WTC11 (cell line): ENCODE data around the gene SRRM2. TPM values are rescaled to one million over a fixed set of nuclear protein-coding genes. Genes with fewer than 3 reads are reported as not detected.

Source experiments
- ATAC-seq: fragments of 200-7000 bp; cut with Tn5 transposase; 2 replicates; pipeline ENCODE4 v1.10.0; 2021; ENCODE audit warnings: mild to moderate bottlenecking, moderate library complexity
- CTCF ChIA-PET: fragments of 300-600 bp; sonication (Branson Sonifier 250); formaldehyde crosslinking; loops from one replicate; lab custom pipeline; 2021; ENCODE audit warnings: antibody characterized with exemption; lab: Charles Lee
- POLR2A ChIA-PET: fragments of 350-600 bp; sonication (Branson Sonifier 250); formaldehyde crosslinking; loops from one replicate; lab custom pipeline; 2021; ENCODE audit warnings: antibody characterized with exemption; lab: Charles Lee
- DNase-seq: peaks from one replicate; pipeline ENCODE4 v3.0.0; 2021; ENCODE audit warnings: low spot score
- H3K27ac Mint-ChIP-seq: 2 replicates; pipeline ENCODE4 v1.8.0; 2021; ENCODE audit warnings: mixed read lengths
- H3K27me3 Mint-ChIP-seq: 2 replicates; pipeline ENCODE4 v1.8.0; 2021; ENCODE audit warnings: low read depth, mild to moderate bottlenecking, moderate library complexity, mixed read lengths
- H3K36me3 Mint-ChIP-seq: 2 replicates; pipeline ENCODE4 v1.8.0; 2021; ENCODE audit warnings: mixed read lengths
- H3K4me1 Mint-ChIP-seq: 2 replicates; pipeline ENCODE4 v1.8.0; 2022; ENCODE audit warnings: mixed read lengths
- H3K4me3 Mint-ChIP-seq: 2 replicates; pipeline ENCODE4 v1.8.0; 2021; ENCODE audit warnings: mild to moderate bottlenecking, moderate library complexity, mixed read lengths
- H3K9me3 Mint-ChIP-seq: 2 replicates; pipeline ENCODE4 v1.8.0; 2021; ENCODE audit warnings: mixed read lengths
- CBFB ChIP-seq: sonication (generic); formaldehyde crosslinking; IDR thresholded peaks from 2 replicates; pipeline ENCODE4 v1.8.1; 2022; ENCODE audit warnings: mild to moderate bottlenecking, low read depth, missing genetic modification reagents
- FOXK1 ChIP-seq: sonication (generic); formaldehyde crosslinking; IDR thresholded peaks from 2 replicates; pipeline ENCODE4 v1.8.0; 2022; ENCODE audit warnings: mild to moderate bottlenecking, moderate library complexity, missing genetic modification reagents
- FOXP1 ChIP-seq: sonication (generic); formaldehyde crosslinking; IDR thresholded peaks from 2 replicates; pipeline ENCODE4 v1.8.0; 2022; ENCODE audit warnings: missing genetic modification reagents, mild to moderate bottlenecking, moderate library complexity, borderline replicate concordance
- GTF2I ChIP-seq: fragments of 250-450 bp; sonication (Bioruptor Pico); conservative IDR thresholded peaks from 2 replicates; pipeline ENCODE4 v1.4.0; 2021; ENCODE audit warnings: mild to moderate bottlenecking
- IRF2 ChIP-seq: sonication (generic); formaldehyde crosslinking; IDR thresholded peaks from 2 replicates; pipeline ENCODE4 v1.8.0; 2022; ENCODE audit warnings: low read depth, missing genetic modification reagents, borderline replicate concordance
- MXD4 ChIP-seq: fragments of 250-450 bp; sonication (Bioruptor Pico); IDR thresholded peaks from 2 replicates; pipeline ENCODE4 v1.8.0; 2021; ENCODE audit warnings: mild to moderate bottlenecking, moderate library complexity, borderline replicate concordance
- MYBL2 ChIP-seq: sonication (generic); formaldehyde crosslinking; IDR thresholded peaks from 2 replicates; pipeline ENCODE4 v1.8.1; 2023; ENCODE audit warnings: mild to moderate bottlenecking, moderate library complexity, missing genetic modification reagents
- RORB ChIP-seq: fragments of 250-450 bp; sonication (Bioruptor Pico); IDR thresholded peaks from 2 replicates; pipeline ENCODE4 v1.9.0; 2021; ENCODE audit warnings: mild to moderate bottlenecking
- TCF7 ChIP-seq: sonication (generic); formaldehyde crosslinking; IDR thresholded peaks from 2 replicates; pipeline ENCODE4 v1.8.0; 2022; ENCODE audit warnings: mild to moderate bottlenecking, low read depth, missing genetic modification reagents, moderate library complexity
- ZNF396 ChIP-seq: fragments of 250-450 bp; sonication (Bioruptor Pico); IDR thresholded peaks from 2 replicates; pipeline ENCODE4 v1.8.0; 2021; ENCODE audit warnings: mild to moderate bottlenecking, moderate library complexity, borderline replicate concordance
- total RNA-seq: library from RNA; stranded (reverse); gene quantifications from 3 replicates; pipeline ENCODE4 v1.2.3, GENCODE V29; 2021
- TF ChIP-seq, protein P1 (sequence below): sonication (generic); formaldehyde crosslinking; IDR thresholded peaks from 2 replicates; pipeline ENCODE4 v1.8.0; 2023; ENCODE audit warnings: missing genetic modification reagents, mild to moderate bottlenecking, borderline replicate concordance
- TF ChIP-seq, protein P2 (sequence below): sonication (generic); formaldehyde crosslinking; IDR thresholded peaks from 2 replicates; pipeline ENCODE4 v1.8.1; 2023; ENCODE audit warnings: mild to moderate bottlenecking, missing genetic modification reagents, borderline replicate concordance
- TF ChIP-seq, protein P3 (sequence below): sonication (generic); formaldehyde crosslinking; IDR thresholded peaks from 2 replicates; pipeline ENCODE4 v1.8.1; 2023; ENCODE audit warnings: mild to moderate bottlenecking, missing genetic modification reagents
- TF ChIP-seq, protein P4 (sequence below): sonication (generic); formaldehyde crosslinking; IDR thresholded peaks from 2 replicates; pipeline ENCODE4 v1.8.1; 2023; ENCODE audit warnings: mild to moderate bottlenecking, moderate library complexity, missing genetic modification reagents
- TF ChIP-seq, protein P5 (sequence below): sonication (generic); formaldehyde crosslinking; IDR thresholded peaks from 2 replicates; pipeline ENCODE4 v1.8.1; 2022; ENCODE audit warnings: low read depth, mild to moderate bottlenecking, moderate library complexity, missing genetic modification reagents, borderline replicate concordance

SRRM2 gene
- total RNA-seq, 1 experiment from 2014 or later: 823 TPM

DNA sequence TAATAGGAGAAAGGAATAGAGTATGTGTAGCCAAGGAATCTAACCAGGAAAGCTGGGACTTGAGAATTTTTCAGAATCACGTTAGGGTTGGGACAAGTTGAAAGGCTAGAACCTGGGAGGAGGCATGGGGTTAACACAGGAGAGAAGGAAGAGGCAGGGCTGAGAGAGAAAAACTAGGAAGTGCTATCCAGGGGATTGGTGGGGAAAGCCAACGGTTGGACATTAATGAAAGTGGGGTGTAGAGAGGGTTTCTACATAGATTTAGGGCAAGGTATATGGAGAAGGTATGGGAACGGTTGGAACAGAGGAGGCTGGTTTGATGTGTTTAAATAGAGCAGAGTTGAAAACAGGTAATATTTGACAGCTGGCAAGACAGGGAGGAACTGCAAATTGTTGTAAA lies 2.7 kb downstream of the SRRM2 start (continued):
- TF ChIP-seq, protein P1, sequence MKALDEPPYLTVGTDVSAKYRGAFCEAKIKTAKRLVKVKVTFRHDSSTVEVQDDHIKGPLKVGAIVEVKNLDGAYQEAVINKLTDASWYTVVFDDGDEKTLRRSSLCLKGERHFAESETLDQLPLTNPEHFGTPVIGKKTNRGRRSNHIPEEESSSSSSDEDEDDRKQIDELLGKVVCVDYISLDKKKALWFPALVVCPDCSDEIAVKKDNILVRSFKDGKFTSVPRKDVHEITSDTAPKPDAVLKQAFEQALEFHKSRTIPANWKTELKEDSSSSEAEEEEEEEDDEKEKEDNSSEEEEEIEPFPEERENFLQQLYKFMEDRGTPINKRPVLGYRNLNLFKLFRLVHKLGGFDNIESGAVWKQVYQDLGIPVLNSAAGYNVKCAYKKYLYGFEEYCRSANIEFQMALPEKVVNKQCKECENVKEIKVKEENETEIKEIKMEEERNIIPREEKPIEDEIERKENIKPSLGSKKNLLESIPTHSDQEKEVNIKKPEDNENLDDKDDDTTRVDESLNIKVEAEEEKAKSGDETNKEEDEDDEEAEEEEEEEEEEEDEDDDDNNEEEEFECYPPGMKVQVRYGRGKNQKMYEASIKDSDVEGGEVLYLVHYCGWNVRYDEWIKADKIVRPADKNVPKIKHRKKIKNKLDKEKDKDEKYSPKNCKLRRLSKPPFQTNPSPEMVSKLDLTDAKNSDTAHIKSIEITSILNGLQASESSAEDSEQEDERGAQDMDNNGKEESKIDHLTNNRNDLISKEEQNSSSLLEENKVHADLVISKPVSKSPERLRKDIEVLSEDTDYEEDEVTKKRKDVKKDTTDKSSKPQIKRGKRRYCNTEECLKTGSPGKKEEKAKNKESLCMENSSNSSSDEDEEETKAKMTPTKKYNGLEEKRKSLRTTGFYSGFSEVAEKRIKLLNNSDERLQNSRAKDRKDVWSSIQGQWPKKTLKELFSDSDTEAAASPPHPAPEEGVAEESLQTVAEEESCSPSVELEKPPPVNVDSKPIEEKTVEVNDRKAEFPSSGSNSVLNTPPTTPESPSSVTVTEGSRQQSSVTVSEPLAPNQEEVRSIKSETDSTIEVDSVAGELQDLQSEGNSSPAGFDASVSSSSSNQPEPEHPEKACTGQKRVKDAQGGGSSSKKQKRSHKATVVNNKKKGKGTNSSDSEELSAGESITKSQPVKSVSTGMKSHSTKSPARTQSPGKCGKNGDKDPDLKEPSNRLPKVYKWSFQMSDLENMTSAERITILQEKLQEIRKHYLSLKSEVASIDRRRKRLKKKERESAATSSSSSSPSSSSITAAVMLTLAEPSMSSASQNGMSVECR (CRISPR knock-in tag): no peak
- no peak for TF ChIP-seq GTF2I (CRISPR knock-in tag)
- TF ChIP-seq RORB (CRISPR knock-in tag): no peak

DNA sequence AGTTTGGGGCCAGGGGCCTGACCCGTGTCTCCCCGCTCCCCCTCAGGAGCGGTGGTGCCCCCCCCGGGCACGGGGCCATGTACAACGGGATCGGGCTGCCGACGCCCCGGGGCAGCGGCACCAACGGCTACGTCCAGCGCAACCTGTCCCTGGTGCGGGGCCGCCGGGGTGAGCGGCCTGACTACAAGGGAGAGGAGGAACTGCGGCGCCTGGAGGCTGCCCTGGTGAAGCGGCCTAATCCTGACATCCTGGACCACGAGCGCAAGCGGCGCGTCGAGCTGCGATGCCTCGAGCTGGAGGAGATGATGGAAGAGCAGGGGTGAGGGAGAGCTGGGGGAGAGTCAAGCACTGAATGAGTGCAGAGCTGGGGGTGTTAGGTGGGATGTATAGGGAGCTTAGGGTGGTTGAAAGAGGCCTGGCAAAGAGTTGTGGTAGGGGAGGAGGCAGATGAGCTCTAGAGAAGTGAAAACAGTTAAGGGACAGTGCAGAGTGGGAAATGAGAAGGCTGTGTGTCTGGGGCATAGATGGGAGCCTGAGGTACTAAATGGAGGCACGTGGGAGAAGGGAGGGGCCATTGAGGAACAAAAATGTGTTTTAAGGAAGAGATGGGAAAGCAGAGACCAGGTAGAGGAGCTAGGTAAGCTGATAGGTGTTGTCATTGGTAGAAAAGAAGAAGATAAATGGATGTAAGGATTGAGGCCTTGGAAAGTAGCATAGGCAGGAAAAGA lies 4.0 kb downstream of the SRRM2 start:
- Mint-ChIP-seq H3K27me3 (no peaks in the 10 kb centered on the region), H3K9me3 (peaks cover 23% of the 10 kb centered on the region)

DNA sequence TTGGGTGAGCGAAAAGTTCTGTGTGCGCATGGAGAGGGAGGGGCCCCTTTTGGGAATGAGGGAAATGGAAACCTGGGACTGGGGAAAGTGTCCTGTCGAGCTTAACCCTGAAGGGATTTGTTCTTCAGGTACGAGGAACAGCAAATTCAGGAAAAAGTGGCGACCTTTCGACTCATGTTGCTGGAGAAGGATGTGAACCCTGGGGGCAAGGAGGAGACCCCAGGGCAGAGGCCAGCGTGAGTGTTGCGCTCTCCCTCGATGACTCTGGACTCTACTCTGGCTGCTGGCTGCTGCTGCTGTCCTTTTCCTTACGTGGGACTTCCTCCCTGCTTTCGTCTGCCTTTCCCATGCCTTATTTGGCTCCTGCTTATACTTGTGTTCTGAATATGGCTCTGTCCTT lies 4.9 kb downstream of the SRRM2 start:
- peaks cover 32% of the 10 kb centered on the region for H3K9me3 Mint-ChIP-seq
- H3K36me3 Mint-ChIP-seq: peaks cover 86% of the 10 kb centered on the region
- ATAC-seq: no peak
- no peak overlapping the region for H3K4me3 Mint-ChIP-seq
- peak overlapping the region; percentile 18; the same call in 1 of the 2 replicates for H3K27ac Mint-ChIP-seq
- H3K4me1 Mint-ChIP-seq: peaks cover 25% of the 10 kb centered on the region
- TF ChIP-seq TCF7 (CRISPR knock-in tag) (no peak), FOXP1 (no peak), CBFB (CRISPR knock-in tag) (no peak), IRF2 (CRISPR knock-in tag) (no peak), FOXK1 (no peak)
- TF ChIP-seq, protein P2, sequence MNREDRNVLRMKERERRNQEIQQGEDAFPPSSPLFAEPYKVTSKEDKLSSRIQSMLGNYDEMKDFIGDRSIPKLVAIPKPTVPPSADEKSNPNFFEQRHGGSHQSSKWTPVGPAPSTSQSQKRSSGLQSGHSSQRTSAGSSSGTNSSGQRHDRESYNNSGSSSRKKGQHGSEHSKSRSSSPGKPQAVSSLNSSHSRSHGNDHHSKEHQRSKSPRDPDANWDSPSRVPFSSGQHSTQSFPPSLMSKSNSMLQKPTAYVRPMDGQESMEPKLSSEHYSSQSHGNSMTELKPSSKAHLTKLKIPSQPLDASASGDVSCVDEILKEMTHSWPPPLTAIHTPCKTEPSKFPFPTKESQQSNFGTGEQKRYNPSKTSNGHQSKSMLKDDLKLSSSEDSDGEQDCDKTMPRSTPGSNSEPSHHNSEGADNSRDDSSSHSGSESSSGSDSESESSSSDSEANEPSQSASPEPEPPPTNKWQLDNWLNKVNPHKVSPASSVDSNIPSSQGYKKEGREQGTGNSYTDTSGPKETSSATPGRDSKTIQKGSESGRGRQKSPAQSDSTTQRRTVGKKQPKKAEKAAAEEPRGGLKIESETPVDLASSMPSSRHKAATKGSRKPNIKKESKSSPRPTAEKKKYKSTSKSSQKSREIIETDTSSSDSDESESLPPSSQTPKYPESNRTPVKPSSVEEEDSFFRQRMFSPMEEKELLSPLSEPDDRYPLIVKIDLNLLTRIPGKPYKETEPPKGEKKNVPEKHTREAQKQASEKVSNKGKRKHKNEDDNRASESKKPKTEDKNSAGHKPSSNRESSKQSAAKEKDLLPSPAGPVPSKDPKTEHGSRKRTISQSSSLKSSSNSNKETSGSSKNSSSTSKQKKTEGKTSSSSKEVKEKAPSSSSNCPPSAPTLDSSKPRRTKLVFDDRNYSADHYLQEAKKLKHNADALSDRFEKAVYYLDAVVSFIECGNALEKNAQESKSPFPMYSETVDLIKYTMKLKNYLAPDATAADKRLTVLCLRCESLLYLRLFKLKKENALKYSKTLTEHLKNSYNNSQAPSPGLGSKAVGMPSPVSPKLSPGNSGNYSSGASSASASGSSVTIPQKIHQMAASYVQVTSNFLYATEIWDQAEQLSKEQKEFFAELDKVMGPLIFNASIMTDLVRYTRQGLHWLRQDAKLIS: no peak
- DNase-seq: no peak
- H3K27me3 Mint-ChIP-seq: no peaks in the 10 kb centered on the region
- POLR2A ChIA-PET: no interaction called here
- CTCF ChIA-PET: no interaction called here

More for the DNA sequence above, 4.0 kb downstream of the SRRM2 start:
- ATAC-seq (no peak), DNase-seq (no peak)
- POLR2A ChIA-PET: no interaction called here
- Mint-ChIP-seq H3K4me3 (no peak overlapping the region), H3K36me3 (peaks cover 77% of the 10 kb centered on the region), H3K27ac (peak overlapping the region; percentile 12), H3K4me1 (peaks cover 27% of the 10 kb centered on the region)
- TF ChIP-seq, protein P3, sequence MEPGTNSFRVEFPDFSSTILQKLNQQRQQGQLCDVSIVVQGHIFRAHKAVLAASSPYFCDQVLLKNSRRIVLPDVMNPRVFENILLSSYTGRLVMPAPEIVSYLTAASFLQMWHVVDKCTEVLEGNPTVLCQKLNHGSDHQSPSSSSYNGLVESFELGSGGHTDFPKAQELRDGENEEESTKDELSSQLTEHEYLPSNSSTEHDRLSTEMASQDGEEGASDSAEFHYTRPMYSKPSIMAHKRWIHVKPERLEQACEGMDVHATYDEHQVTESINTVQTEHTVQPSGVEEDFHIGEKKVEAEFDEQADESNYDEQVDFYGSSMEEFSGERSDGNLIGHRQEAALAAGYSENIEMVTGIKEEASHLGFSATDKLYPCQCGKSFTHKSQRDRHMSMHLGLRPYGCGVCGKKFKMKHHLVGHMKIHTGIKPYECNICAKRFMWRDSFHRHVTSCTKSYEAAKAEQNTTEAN (CRISPR knock-in tag): no peak
- no peak for TF ChIP-seq TCF7 (CRISPR knock-in tag)
- TF ChIP-seq, protein P4, sequence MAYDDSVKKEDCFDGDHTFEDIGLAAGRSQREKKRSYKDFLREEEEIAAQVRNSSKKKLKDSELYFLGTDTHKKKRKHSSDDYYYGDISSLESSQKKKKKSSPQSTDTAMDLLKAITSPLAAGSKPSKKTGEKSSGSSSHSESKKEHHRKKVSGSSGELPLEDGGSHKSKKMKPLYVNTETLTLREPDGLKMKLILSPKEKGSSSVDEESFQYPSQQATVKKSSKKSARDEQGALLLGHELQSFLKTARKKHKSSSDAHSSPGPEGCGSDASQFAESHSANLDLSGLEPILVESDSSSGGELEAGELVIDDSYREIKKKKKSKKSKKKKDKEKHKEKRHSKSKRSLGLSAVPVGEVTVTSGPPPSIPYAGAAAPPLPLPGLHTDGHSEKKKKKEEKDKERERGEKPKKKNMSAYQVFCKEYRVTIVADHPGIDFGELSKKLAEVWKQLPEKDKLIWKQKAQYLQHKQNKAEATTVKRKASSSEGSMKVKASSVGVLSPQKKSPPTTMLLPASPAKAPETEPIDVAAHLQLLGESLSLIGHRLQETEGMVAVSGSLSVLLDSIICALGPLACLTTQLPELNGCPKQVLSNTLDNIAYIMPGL: no peak
- TF ChIP-seq MXD4: no peak
- TF ChIP-seq MYBL2 (CRISPR knock-in tag): no peak
- TF ChIP-seq ZNF396 (CRISPR knock-in tag): no peak
- TF ChIP-seq, protein P5, sequence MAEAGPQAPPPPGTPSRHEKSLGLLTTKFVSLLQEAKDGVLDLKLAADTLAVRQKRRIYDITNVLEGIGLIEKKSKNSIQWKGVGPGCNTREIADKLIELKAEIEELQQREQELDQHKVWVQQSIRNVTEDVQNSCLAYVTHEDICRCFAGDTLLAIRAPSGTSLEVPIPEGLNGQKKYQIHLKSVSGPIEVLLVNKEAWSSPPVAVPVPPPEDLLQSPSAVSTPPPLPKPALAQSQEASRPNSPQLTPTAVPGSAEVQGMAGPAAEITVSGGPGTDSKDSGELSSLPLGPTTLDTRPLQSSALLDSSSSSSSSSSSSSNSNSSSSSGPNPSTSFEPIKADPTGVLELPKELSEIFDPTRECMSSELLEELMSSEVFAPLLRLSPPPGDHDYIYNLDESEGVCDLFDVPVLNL (CRISPR knock-in tag): no peak
- CTCF ChIA-PET: interaction anchor here (0.6 kb wide), 1 partner anchor 100 kb away, joined by 4 read pairs; no protein-coding TSS in a partner anchor
